GM12878 (cell line): ENCODE data around the gene JUND. TPM values are rescaled to one million over a fixed set of nuclear protein-coding genes. Genes with fewer than 3 reads are reported as not detected.

ENCODE experiments used
- ATAC-seq: fragments of 200-7000 bp; cut with Tn5 transposase; 3 replicates; pipeline ENCODE4 v1.9.1; 2020; ENCODE audit warnings: mild to moderate bottlenecking, moderate library complexity
- BruUV-seq: library from RNA; stranded (reverse); fragments of 400-500 nt; replicated peaks from 2 replicates; lab custom pipeline; 2021; lab: Mats Ljungman, UMichigan
- CTCF ChIA-PET: fragments of 300-600 bp; sonication (Branson Sonifier 250); formaldehyde crosslinking; extraction: SDS; loops from one replicate; lab custom pipeline; 2021; ENCODE audit warnings: inconsistent platforms; lab: Yijun Ruan, JAX
- POLR2A ChIA-PET: fragments of 350-600 bp; formaldehyde crosslinking; extraction: SDS; loops from one replicate; lab custom pipeline; 2021; ENCODE audit warnings: inconsistent platforms; lab: Charles Lee
- RAD21 ChIA-PET: fragments of 300-600 bp; sonication (Branson Sonifier 250); formaldehyde crosslinking; loops from one replicate; lab custom pipeline; 2023; ENCODE audit warnings: antibody characterized with exemption; ENCODE audit not compliant: unreplicated experiment; lab: Charles Lee
- SMC1A ChIA-PET: fragments of 300-600 bp; sonication (Branson Sonifier 250); formaldehyde crosslinking; loops from one replicate; lab custom pipeline; 2023; ENCODE audit not compliant: unreplicated experiment, uncharacterized antibody; lab: Charles Lee
- DNase-seq: peaks from one replicate; pipeline ENCODE4 v3.0.0-alpha.2; 2011; ENCODE audit warnings: low read depth, low spot score
- FAIRE-seq: peaks from 3 replicates; lab custom pipeline; 2011; peaks lifted over from hg19 to GRCh38; lab: Jason Lieb, UNC
- H2AFZ ChIP-seq: 2 replicates; pipeline ENCODE4 v1.6.0; 2011; ENCODE audit warnings: low read depth, low read length, control low read depth; ENCODE audit not compliant: control insufficient read depth
- H3K27ac ChIP-seq: 2 replicates; pipeline ENCODE4 v1.5.1; 2011; ENCODE audit warnings: control low read depth; ENCODE audit not compliant: control insufficient read depth, insufficient read depth
- H3K27me3 ChIP-seq, 2 experiments: replicated peaks in 1 of 2; 2 replicates each; pipeline versions ENCODE4 v1.6.0 to v1.6.1; 2011; ENCODE audit warnings: low read length in 1 of 2; ENCODE audit not compliant: control insufficient read depth in 2 of 2, insufficient read depth in 2 of 2
- H3K36me3 ChIP-seq, 2 experiments: 2 replicates each; pipeline ENCODE4 v1.5.1; 2011; ENCODE audit warnings: low read length in 1 of 2; ENCODE audit not compliant: control insufficient read depth in 2 of 2, insufficient read depth in 2 of 2
- H3K4me1 ChIP-seq: 2 replicates; pipeline ENCODE4 v1.6.1; 2011; ENCODE audit warnings: mild to moderate bottlenecking, low read length, moderate library complexity, mixed read lengths; ENCODE audit not compliant: control insufficient read depth, insufficient read depth
- H3K4me2 ChIP-seq: 2 replicates; pipeline ENCODE4 v1.6.0; 2011; ENCODE audit warnings: control low read depth; ENCODE audit not compliant: control insufficient read depth, insufficient read depth
- H3K4me3 ChIP-seq: fragments of 200-600 bp; sonication (generic); 2 replicates; pipeline ENCODE4 v1.5.1; 2016
- H3K79me2 ChIP-seq: 2 replicates; pipeline ENCODE4 v1.6.0; 2011; ENCODE audit warnings: low read length; ENCODE audit not compliant: control insufficient read depth, insufficient read depth
- H3K9ac ChIP-seq: 2 replicates; pipeline ENCODE4 v1.8.0; 2011; ENCODE audit warnings: low read length, control low read depth, mixed read lengths; ENCODE audit not compliant: control insufficient read depth, insufficient read depth
- H3K9me3 ChIP-seq: replicated peaks from 3 replicates; pipeline ENCODE4 v1.5.1; 2011; ENCODE audit warnings: mild to moderate bottlenecking, low read length; ENCODE audit not compliant: control insufficient read depth, insufficient read depth
- H4K20me1 ChIP-seq: 2 replicates; pipeline ENCODE4 v1.6.0; 2011; ENCODE audit not compliant: control insufficient read depth, insufficient read depth
- BMI1 ChIP-seq: fragments of 450-650 bp; IDR thresholded peaks from 2 replicates; pipeline ENCODE4 v1.6.1; 2016; ENCODE audit warnings: mild to moderate bottlenecking, moderate library complexity, borderline replicate concordance
- NFIC ChIP-seq: IDR thresholded peaks from 2 replicates; pipeline ENCODE4 v1.6.1; 2012; ENCODE audit warnings: low read depth, mild to moderate bottlenecking, inconsistent platforms, low read length, moderate library complexity
- RELA ChIP-seq: fragments of 450-650 bp; IDR thresholded peaks from 2 replicates; pipeline ENCODE4 v1.8.0; 2014; ENCODE audit warnings: borderline replicate concordance; ENCODE audit not compliant: partially characterized antibody
- SMARCA5 ChIP-seq: fragments of 450-650 bp; IDR thresholded peaks from 2 replicates; pipeline ENCODE4 v1.6.1; 2017; ENCODE audit warnings: mild to moderate bottlenecking
- ZNF384 ChIP-seq: IDR thresholded peaks from 2 replicates; pipeline ENCODE4 v1.6.1; 2012; ENCODE audit warnings: low read depth, mild to moderate bottlenecking, low read length, improper control_type of control experiment, borderline replicate concordance
- WGBS: methylation state at CpG from one replicate; pipeline ENCODE4 v1.1.6; 2016; ENCODE audit warnings: low lambda C conversion rate; ENCODE audit not compliant: insufficient replicate concordance, insufficient coverage; ENCODE audit errors: missing lambda C conversion rate; 5-methylcytosine and 5-hydroxymethylcytosine counted together
- in situ Hi-C: fragments of 300-500 bp; cut with MboI; formaldehyde crosslinking; loops from 9 replicates; pipeline ENCODE4 v1.14.3; 2018; ENCODE audit warnings: mixed read lengths
- intact Hi-C: fragments of 100-400 bp; cut with micrococcal nuclease; formaldehyde crosslinking; loops from one replicate; pipeline ENCODE4 v1.14.2; 2022; ENCODE audit not compliant: unreplicated experiment
- polyA plus RNA-seq, 11 experiments: library from polyadenylated mRNA; depleted of rRNA in 4 of 11; unstranded in 6 of 11; stranded (reverse) in 5 of 11; fragments of >200 nt; fragmentation: Nextera tagmentation in 4 of 11; fragmentation: Illumina TruSeq in 1 of 11; extraction: Ambion mirVana in 4 of 11; extraction: Trizol in 1 of 11; gene quantifications; 1 replicate in 1 of 11; 2 replicates in 10 of 11; pipeline versions ENCODE4 v1.2.1 to v1.2.3, GENCODE V29; 2011 to 2016; ENCODE audit warnings: inconsistent platforms in 2 of 11, missing spikeins in 2 of 11, low read depth in 1 of 11
- total RNA-seq, 4 experiments: library from RNA; depleted of rRNA in 3 of 4; stranded (reverse); fragments of >200 nt in 3 of 4; fragmentation: Illumina TruSeq in 1 of 4; extraction: Trizol in 1 of 4; gene quantifications; 2 replicates each; pipeline versions ENCODE4 v1.2.1 to v1.2.3, GENCODE V29; 2013 to 2021

Gene JUND
- total and polyA plus RNA-seq, 10 of the 15 experiments (the other 5 are each of a cell fraction or from before 2014, with no cell fraction given): 7.4 to 164 (median 18.8) TPM

GRCh38 chr19:18304208-18304457 lies 22.7 kb upstream of the JUND start (continued):
- TF ChIP-seq SMARCA5: 0 out of 2 replicates have a peak, but pooled peaks have one; percentile 5
- TF ChIP-seq NFIC: no peak
- no peak for TF ChIP-seq RELA

- no peak for ATAC-seq
- RAD21 ChIA-PET: interaction anchor here (0.7 to 5.0 kb wide), 3 partner anchors 9 to 29 kb away, joined by 3 to 135 read pairs (median 13); partner anchors contain the start of gene JUND
- no peak overlapping the region for H3K9ac ChIP-seq
- CTCF ChIA-PET: interaction anchor here (2.6 to 5.3 kb wide), 2 partner anchors 9 to 22 kb away, joined by 10 to 122 read pairs; partner anchors contain the start of gene JUND
- SMC1A ChIA-PET: interaction anchor here (1.5 to 4.0 kb wide), 2 partner anchors 9 to 21 kb away, joined by 9 to 63 read pairs; partner anchors contain the start of gene JUND
- no peak overlapping the region for H2AFZ ChIP-seq
- TF ChIP-seq ZNF384 (no peak), SMARCA5 (peak; percentile 27; the same call in 1 of the 2 replicates), BMI1 (no peak)
- TF ChIP-seq, all 136 proteins: peak for 1
- Histone ChIP-seq H3K4me3 (no peak overlapping the region), H3K27ac (no peak overlapping the region), H4K20me1 (no peaks in the 10 kb centered on the region), H3K4me2 (no peak overlapping the region), H3K4me1 (peaks cover 19% of the 10 kb centered on the region), H3K27me3 (no peaks in the 10 kb centered on the region), H3K9me3 (no peaks in the 10 kb centered on the region), H3K36me3 (peaks cover 2 to 3% of the 10 kb centered on the region in 2 experiments; a peak in 2 of 4 replicates), H3K79me2 (peaks cover 20% of the 10 kb centered on the region)
- intact Hi-C loops (no loop called here), in situ Hi-C loops (no loop called here)
- DNase-seq (no peak), FAIRE-seq (no peak)
- POLR2A ChIA-PET: interaction anchor here (0.5 to 5.8 kb wide), 7 partner anchors 10 to 1105 kb away, joined by 3 to 196 read pairs (median 6); partner anchors contain the start of genes JUND and LSM4
- 85% methylated on average over 4 of the region's 4 CpGs for WGBS
- no TSS peak for BruUV-seq
These were observed 20.3 kb upstream of the JUND start for GRCh38 chr19:18301718-18302111.
